Body of pancreas (tissue), 4 donors: ENCODE measurements around the gene ZBTB46. TPM values are rescaled to one million over a fixed set of nuclear protein-coding genes. Genes with fewer than 3 reads are reported as not detected.
A peak's percentile ranks its signal among the peaks of the same experiment; 100 is the strongest.

Source experiments
- ATAC-seq: fragments of 150-250 bp; one replicate; pipeline ENCODE4 v1.9.1; 2016
- DNase-seq, 4 donors: peaks; one replicate each; pipeline ENCODE4 v3.0.0-alpha.2; 2019
- H3K27ac ChIP-seq, 4 donors: fragments of 200-600 bp; sonication (generic); 1 replicate in 3 of 4; 2 replicates in 1 of 4; pipeline versions ENCODE4 v1.5.1 to v1.6.1; 2016 to 2019; ENCODE audit warnings: mild to moderate bottlenecking in 1 of 4, mixed read lengths in 1 of 4, moderate library complexity in 1 of 4
- H3K27me3 ChIP-seq, 2 donors: fragments of 200-600 bp; sonication (generic); one replicate each; pipeline ENCODE4 v1.6.0; 2016; ENCODE audit warnings: mild to moderate bottlenecking in 1 of 2
- H3K36me3 ChIP-seq, 2 donors: fragments of 200-600 bp; sonication (generic); replicated peaks in 1 of 2; 2 replicates each; pipeline ENCODE4 v1.5.1; 2016; ENCODE audit warnings: low read depth in 2 of 2; ENCODE audit not compliant: insufficient read depth in 1 of 2
- H3K4me1 ChIP-seq: fragments of 200-600 bp; sonication (generic); one replicate; pipeline ENCODE4 v1.6.0; 2016
- H3K4me3 ChIP-seq, 2 donors: fragments of 200-600 bp; sonication (generic); 1 replicate in 1 of 2; 2 replicates in 1 of 2; pipeline ENCODE4 v1.5.1; 2016 to 2019
- H3K9me3 ChIP-seq, 3 donors: fragments of 200-600 bp; sonication (generic); 1 replicate in 2 of 3; 2 replicates in 1 of 3; pipeline ENCODE4 v1.5.1; 2016
- POLR2A ChIP-seq, 3 donors: fragments of 450-650 bp; IDR thresholded peaks; one replicate each; pipeline ENCODE4 v1.6.1; 2016; ENCODE audit warnings: antibody characterized with exemption in 3 of 3, mild to moderate bottlenecking in 2 of 3
- WGBS, 2 donors: methylation state at CpG; one replicate each; pipeline ENCODE4 v1.1.5; 2017; 5-methylcytosine and 5-hydroxymethylcytosine counted together
- intact Hi-C: fragments of 100-400 bp; cut with DNase I; formaldehyde crosslinking; loops from one replicate; pipeline ENCODE4 v1.15.1; 2023
- total RNA-seq, 2 donors: library from RNA; depleted of rRNA; stranded (reverse); fragments of >200 nt; gene quantifications; one replicate each; pipeline ENCODE4 v1.1.0, GENCODE V29; 2016
- TF ChIP-seq, protein P1 (sequence below), 7 experiments: fragments of 450-650 bp in 4 of 7; fragments of 200-600 bp in 3 of 7; sonication (generic) in 3 of 7; IDR thresholded peaks; one replicate each; pipeline ENCODE4 v1.5.1; 2016 to 2019; ENCODE audit warnings: antibody characterized with exemption in 7 of 7

ZBTB46 gene
- total RNA-seq, 2 donors from 2014 or later = 4.3 to 5.4 TPM

DNA sequence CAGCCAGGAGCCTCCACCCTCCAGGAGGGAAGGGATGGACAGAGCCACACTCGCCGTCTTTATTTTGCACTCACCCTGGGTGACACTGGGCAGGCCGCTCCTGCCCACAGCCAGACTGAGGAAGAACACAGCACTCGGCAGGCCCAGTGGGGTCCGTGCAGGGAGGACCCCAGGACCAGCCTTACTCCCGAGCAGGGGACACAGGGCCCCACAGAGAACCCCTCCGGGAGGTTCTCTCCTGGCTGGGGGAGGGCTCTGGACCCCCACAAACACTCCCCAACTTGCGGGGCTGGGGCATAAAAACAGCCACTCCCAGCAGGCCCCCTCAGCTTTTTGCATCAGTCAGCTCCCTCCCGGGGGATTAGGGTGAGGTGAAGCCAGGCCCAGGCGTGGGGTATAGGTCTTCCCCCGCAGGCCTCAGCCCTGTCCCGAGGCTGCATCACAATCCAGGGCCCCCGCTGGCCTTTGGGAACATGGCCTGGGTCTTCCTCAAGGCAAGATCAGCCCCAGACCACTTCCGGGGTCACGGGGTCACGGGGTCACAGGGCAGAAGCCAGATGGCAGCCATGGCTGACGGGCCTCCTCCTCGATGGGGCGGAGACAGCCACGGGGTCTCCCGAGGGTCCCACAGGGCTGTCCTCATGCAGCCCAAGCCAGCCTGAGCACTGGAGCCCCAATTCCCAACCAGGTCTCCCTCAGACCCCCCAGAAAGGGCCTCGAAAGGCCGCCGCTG, 131.4 kb downstream of the ZBTB46 start:
- Histone ChIP-seq H3K27ac (peak overlapping the region in 2 of 4 donors; percentile 54 to 57), H3K27me3 (no peaks in the 10 kb centered on the region), H3K9me3 (no peaks in the 10 kb centered on the region), H3K4me3 (no peak overlapping the region), H3K36me3 (no peaks in the 10 kb centered on the region), H3K4me1 (peaks cover 37% of the 10 kb centered on the region)
- DNase-seq = peak in 1 of 4 donors; percentile 12
- intact Hi-C loops = loop anchor here (5.0 kb wide), 1 partner anchor 38 kb away; the partner anchor contains the start of genes LIME1 and SLC2A4RG
- WGBS, 2 donors = 74 to 81% methylated on average over 7 to 23 of the region's 24 CpGs
- TF ChIP-seq, protein P1, sequence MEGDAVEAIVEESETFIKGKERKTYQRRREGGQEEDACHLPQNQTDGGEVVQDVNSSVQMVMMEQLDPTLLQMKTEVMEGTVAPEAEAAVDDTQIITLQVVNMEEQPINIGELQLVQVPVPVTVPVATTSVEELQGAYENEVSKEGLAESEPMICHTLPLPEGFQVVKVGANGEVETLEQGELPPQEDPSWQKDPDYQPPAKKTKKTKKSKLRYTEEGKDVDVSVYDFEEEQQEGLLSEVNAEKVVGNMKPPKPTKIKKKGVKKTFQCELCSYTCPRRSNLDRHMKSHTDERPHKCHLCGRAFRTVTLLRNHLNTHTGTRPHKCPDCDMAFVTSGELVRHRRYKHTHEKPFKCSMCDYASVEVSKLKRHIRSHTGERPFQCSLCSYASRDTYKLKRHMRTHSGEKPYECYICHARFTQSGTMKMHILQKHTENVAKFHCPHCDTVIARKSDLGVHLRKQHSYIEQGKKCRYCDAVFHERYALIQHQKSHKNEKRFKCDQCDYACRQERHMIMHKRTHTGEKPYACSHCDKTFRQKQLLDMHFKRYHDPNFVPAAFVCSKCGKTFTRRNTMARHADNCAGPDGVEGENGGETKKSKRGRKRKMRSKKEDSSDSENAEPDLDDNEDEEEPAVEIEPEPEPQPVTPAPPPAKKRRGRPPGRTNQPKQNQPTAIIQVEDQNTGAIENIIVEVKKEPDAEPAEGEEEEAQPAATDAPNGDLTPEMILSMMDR (IDR thresholded peaks at IDR 0.05) = no peak
- no peak for TF ChIP-seq POLR2A (IDR thresholded peaks at IDR 0.05)
- no peak for ATAC-seq

DNA sequence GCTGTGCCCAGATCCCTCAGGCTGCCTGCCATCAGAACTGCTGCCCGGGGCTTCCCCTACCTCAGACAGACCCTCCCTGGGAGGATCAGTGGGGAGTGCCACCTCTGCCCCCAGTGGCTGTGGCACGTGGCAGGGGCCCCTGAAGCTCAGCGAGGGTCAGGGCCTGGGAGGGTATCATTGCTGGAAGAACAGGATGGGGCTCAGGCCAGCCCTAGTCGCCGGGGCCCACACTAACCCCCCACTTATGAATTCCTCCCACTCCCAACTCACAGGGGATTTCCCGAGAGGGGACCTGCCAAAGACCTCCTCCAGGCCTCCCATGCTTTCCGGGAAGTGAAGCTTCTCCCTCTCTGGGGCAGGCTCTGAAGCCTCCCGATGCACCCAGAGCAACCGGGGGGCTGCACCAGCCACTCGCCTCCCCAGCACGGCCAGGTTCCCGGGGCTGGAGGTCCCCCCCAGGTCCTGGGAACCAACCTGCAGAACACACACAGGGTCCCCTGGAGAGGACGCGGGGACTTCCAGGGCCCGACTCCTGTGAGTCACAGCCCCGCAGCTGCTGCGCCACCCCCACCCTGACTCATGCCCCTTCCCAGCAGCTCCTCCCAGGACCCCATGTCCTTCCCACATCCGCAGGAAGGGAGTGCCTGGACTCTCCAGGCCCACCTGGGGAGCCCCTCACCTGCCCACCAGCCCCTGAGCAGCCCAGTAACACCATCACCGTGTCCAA, 132.2 kb downstream of the ZBTB46 start:
- WGBS, 2 donors = 67 to 73% methylated on average over 4 to 19 of the region's 19 CpGs
- Histone ChIP-seq H3K36me3 (no peaks in the 10 kb centered on the region), H3K4me3 (no peak overlapping the region), H3K4me1 (peaks cover 37% of the 10 kb centered on the region), H3K27ac (peak overlapping the region in 2 of 4 donors; percentile 54 to 57), H3K9me3 (no peaks in the 10 kb centered on the region), H3K27me3 (no peaks in the 10 kb centered on the region)
- ATAC-seq (peak; percentile 41), DNase-seq (peak; percentile 7 to 59 (median 36))
- intact Hi-C loops = no loop called here
- TF ChIP-seq POLR2A (IDR thresholded peaks at IDR 0.05) = no peak
- TF ChIP-seq, protein P1 (IDR thresholded peaks at IDR 0.05) = no peak

DNA sequence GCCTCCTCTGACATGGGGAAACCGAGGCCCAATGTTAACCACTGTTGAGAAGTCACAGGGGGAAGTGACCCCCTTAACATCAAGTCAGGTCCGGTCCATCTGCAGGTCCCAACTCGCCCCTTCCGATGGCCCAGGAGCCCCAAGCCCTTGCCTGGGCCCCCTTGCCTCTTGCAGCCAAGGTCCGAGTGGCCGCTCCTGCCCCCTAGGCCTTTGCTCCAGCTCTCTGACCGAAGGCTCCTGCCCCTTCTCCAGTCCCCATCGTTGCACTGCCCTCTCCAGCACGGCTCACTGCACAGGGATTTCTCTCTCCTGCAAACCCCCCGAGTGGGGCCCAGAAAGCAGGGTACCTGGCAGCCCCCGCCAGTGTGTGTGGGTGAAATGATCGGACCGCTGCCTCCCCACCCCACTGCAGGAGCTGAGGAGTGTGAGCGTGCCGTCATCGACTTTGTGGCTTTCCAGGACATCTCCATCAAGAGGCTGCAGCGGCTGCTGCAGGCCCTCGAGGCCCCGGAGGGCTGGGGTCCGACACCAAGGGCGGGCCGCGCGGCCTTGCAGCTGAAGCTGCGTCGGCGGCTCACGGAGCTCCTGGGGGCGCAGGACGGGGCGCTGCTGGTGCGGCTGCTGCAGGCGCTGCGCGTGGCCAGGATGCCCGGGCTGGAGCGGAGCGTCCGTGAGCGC, 133.1 kb downstream of the ZBTB46 start:
- no peak for ATAC-seq
- Histone ChIP-seq H3K27me3 (no peaks in the 10 kb centered on the region), H3K9me3 (no peaks in the 10 kb centered on the region), H3K4me1 (peaks cover 37% of the 10 kb centered on the region), H3K27ac (no peak overlapping the region), H3K36me3 (no peaks in the 10 kb centered on the region), H3K4me3 (no peak overlapping the region)
- intact Hi-C loops = no loop called here
- peak in 2 of 4 donors; percentile 5 to 11 for DNase-seq
- 81 to 89% methylated on average over 35 to 40 of the region's 40 CpGs for WGBS, 2 donors
- TF ChIP-seq, protein P1 (IDR thresholded peaks at IDR 0.05) = no peak
- TF ChIP-seq POLR2A (IDR thresholded peaks at IDR 0.05) = no peak

DNA sequence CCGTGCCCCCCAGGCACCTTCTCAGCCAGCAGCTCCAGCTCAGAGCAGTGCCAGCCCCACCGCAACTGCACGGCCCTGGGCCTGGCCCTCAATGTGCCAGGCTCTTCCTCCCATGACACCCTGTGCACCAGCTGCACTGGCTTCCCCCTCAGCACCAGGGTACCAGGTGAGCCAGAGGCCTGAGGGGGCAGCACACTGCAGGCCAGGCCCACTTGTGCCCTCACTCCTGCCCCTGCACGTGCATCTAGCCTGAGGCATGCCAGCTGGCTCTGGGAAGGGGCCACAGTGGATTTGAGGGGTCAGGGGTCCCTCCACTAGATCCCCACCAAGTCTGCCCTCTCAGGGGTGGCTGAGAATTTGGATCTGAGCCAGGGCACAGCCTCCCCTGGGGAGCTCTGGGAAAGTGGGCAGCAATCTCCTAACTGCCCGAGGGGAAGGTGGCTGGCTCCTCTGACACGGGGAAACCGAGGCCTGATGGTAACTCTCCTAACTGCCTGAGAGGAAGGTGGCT, 133.7 kb downstream of the ZBTB46 start:
- ATAC-seq (no peak), DNase-seq (peak in 2 of 4 donors; percentile 9 to 20)
- intact Hi-C loops = no loop called here
- Histone ChIP-seq H3K4me1 (peaks cover 37% of the 10 kb centered on the region), H3K27ac (no peak overlapping the region), H3K36me3 (no peaks in the 10 kb centered on the region), H3K27me3 (no peaks in the 10 kb centered on the region), H3K9me3 (no peaks in the 10 kb centered on the region), H3K4me3 (no peak overlapping the region)
- WGBS, 2 donors = 57 to 65% methylated on average over 3 to 5 of the region's 7 CpGs
- TF ChIP-seq POLR2A (IDR thresholded peaks at IDR 0.05) = no peak
- TF ChIP-seq, protein P1 (IDR thresholded peaks at IDR 0.05) = no peak
